DOHH2 (cell line): ENCODE data around the gene FIGNL1.

Source experiments
- H3F3A ChIP-seq: fragments of 200-600 bp; sonication (generic), shearing (Covaris generic); 2 replicates; pipeline ENCODE4 v1.6.0; 2016; ENCODE audit warnings: antibody characterized with exemption, mild to moderate bottlenecking; ENCODE audit not compliant: control insufficient read depth, insufficient read depth
- H3K27ac ChIP-seq: fragments of 200-600 bp; sonication (generic); 2 replicates; pipeline ENCODE4 v1.5.1; 2014; ENCODE audit warnings: low read depth, mild to moderate bottlenecking, low read length, moderate library complexity
- H3K27me3 ChIP-seq: fragments of 200-600 bp; sonication (generic); 2 replicates; pipeline ENCODE4 v1.6.1; 2014; ENCODE audit warnings: mild to moderate bottlenecking, low read length, mixed read lengths; ENCODE audit not compliant: control insufficient read depth
- H3K36me3 ChIP-seq: fragments of 200-600 bp; sonication (generic); 2 replicates; pipeline ENCODE4 v1.6.1; 2014; ENCODE audit warnings: mild to moderate bottlenecking, low read length, moderate library complexity, mixed read lengths; ENCODE audit not compliant: control insufficient read depth
- H3K4me1 ChIP-seq: fragments of 200-600 bp; sonication (generic); 2 replicates; pipeline ENCODE4 v1.6.1; 2014; ENCODE audit warnings: mild to moderate bottlenecking, low read length, mixed read lengths; ENCODE audit not compliant: control insufficient read depth
- H3K4me2 ChIP-seq: fragments of 200-600 bp; sonication (generic); 2 replicates; pipeline ENCODE4 v1.6.0; 2014; ENCODE audit warnings: mild to moderate bottlenecking, low read length, moderate library complexity
- H3K4me3 ChIP-seq: fragments of 200-600 bp; sonication (generic); 2 replicates; pipeline ENCODE4 v1.5.1; 2014; ENCODE audit warnings: mild to moderate bottlenecking, low read length, mixed read lengths
- H3K79me2 ChIP-seq: fragments of 200-600 bp; sonication (generic); 2 replicates; pipeline ENCODE4 v1.6.1; 2014; ENCODE audit warnings: mild to moderate bottlenecking, low read length, mixed read lengths; ENCODE audit not compliant: control insufficient read depth
- H3K9me2 ChIP-seq: fragments of 200-600 bp; sonication (generic); replicated peaks from 2 replicates; pipeline ENCODE4 v1.6.1; 2014; ENCODE audit warnings: mild to moderate bottlenecking, low read length, mixed read lengths; ENCODE audit not compliant: control insufficient read depth
- H3K9me3 ChIP-seq: fragments of 200-600 bp; sonication (generic); 2 replicates; pipeline ENCODE4 v1.6.1; 2014; ENCODE audit warnings: antibody characterized with exemption, low read length, mixed read lengths; ENCODE audit not compliant: control insufficient read depth, insufficient read depth
- H4K20me1 ChIP-seq: fragments of 200-600 bp; sonication (generic); 2 replicates; pipeline ENCODE4 v1.6.0; 2014; ENCODE audit warnings: low read depth, mild to moderate bottlenecking, antibody characterized with exemption, low read length, moderate library complexity; ENCODE audit not compliant: control insufficient read depth, insufficient read depth
- CTCF ChIP-seq: fragments of 200-600 bp; sonication (generic); IDR thresholded peaks from one replicate; pipeline ENCODE4 v1.5.1; 2014; ENCODE audit warnings: antibody characterized with exemption, mild to moderate bottlenecking, low read depth, low read length; ENCODE audit not compliant: poor library complexity, severe bottlenecking
- EZH2phosphoT487 ChIP-seq: fragments of 200-600 bp; sonication (generic); IDR thresholded peaks from 2 replicates; pipeline ENCODE4 v1.6.1; 2017; ENCODE audit warnings: borderline replicate concordance, mild to moderate bottlenecking, antibody characterized with exemption, low read length, moderate library complexity, mixed read lengths

FIGNL1 gene

GRCh38 chr7:50473531-50473930 is 23.4 kb upstream of the FIGNL1 start:
- Histone ChIP-seq H3K27ac (no peak overlapping the region), H3K79me2 (no peaks in the 10 kb centered on the region), H3K9me3 (no peaks in the 10 kb centered on the region), H3F3A (no peaks in the 10 kb centered on the region), H3K9me2 (no peaks in the 10 kb centered on the region), H3K4me2 (no peak overlapping the region), H4K20me1 (no peaks in the 10 kb centered on the region), H3K36me3 (no peaks in the 10 kb centered on the region), H3K4me1 (no peaks in the 10 kb centered on the region; the same call in none of the 2 replicates), H3K27me3 (peaks cover 11% of the 10 kb centered on the region), H3K4me3 (no peak overlapping the region)
- no peak for TF ChIP-seq CTCF
- no peak for TF ChIP-seq EZH2phosphoT487

- Histone ChIP-seq H3K4me2 (no peak overlapping the region), H3F3A (no peaks in the 10 kb centered on the region), H3K4me3 (no peak overlapping the region), H3K9me2 (no peaks in the 10 kb centered on the region), H4K20me1 (no peaks in the 10 kb centered on the region), H3K27me3 (peaks cover 13% of the 10 kb centered on the region), H3K4me1 (peaks cover 11% of the 10 kb centered on the region), H3K79me2 (no peaks in the 10 kb centered on the region), H3K36me3 (no peaks in the 10 kb centered on the region), H3K9me3 (no peaks in the 10 kb centered on the region), H3K27ac (no peak overlapping the region)
- TF ChIP-seq EZH2phosphoT487 (no peak), CTCF (no peak)
Measured at GRCh38 chr7:50472427-50472826, 22.3 kb upstream of the FIGNL1 start.

- Histone ChIP-seq H3K36me3 (no peaks in the 10 kb centered on the region), H3K27me3 (peaks cover 13% of the 10 kb centered on the region), H3K79me2 (no peaks in the 10 kb centered on the region), H4K20me1 (no peaks in the 10 kb centered on the region), H3K4me3 (no peak overlapping the region), H3K27ac (no peak overlapping the region), H3K4me2 (no peak overlapping the region), H3K4me1 (peaks cover 12% of the 10 kb centered on the region), H3F3A (no peaks in the 10 kb centered on the region), H3K9me3 (no peaks in the 10 kb centered on the region), H3K9me2 (no peaks in the 10 kb centered on the region)
- TF ChIP-seq CTCF: no peak
- TF ChIP-seq EZH2phosphoT487: no peak
Measured at GRCh38 chr7:50471970-50472369, 21.8 kb upstream of the FIGNL1 start.
